HUDEP-2 (cell line): ENCODE measurements around the gene CDC42EP3.

Experiments
- DNase-seq, 76 experiments: peaks; one replicate each; lab custom pipeline; 2025; ENCODE audit not compliant: unreplicated experiment in 76 of 76; lab: John Stamatoyannopoulos, UW

The CDC42EP3 gene

DNA sequence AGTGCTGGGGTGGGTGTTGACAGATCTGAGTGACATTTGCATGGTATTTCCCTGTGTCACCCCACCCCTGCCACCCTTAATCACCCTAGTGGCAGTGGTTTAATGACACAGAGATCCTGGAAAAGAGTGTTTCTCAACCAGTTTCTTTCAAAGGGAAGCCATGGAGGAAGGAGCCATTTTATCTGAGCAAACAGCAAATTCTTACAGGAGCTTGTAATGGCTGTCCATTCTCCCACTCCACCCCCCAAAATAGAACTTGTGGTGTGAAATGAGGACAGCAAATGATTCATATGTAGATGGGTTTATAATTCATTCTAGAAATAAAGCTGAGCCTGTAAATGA, 51.5 kb downstream of the CDC42EP3 start:
- DNase-seq = no peak

DNA sequence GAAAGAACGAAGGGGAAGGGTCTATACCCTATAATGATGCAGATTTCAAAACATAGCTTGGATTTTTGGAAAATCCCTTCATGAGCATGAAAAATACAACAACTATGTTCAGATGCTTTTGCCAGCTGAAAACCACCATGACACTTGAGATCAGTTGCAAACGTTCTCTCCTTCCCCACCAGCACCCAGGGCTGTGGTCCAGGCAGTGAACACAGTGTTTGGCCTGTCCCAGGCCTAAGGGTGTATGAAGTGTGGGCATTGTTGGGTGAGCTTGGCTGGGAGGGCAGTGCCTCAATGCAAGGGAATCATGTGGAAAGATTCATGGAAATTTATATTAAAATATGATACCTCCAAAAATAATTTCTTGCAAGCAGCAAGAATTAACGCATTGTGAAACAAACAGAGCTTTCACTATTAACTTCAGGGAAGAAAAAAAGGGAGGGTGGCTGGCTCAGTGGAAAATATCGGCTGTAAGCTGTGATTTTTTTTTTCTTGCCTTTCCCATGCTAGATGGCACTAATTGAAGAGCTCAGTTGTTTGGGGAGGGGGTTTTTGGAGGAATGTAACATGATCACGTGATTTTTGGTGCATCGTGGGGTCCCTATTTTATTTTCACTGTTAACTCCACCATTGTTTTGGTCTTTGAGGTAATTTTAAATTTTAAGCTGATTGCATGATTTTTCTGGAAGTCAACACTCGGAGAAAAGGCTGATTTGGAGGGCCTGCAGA, 52.0 kb downstream of the CDC42EP3 start:
- no peak for DNase-seq

GRCh38 chr2:37618326-37618725, 53.1 kb downstream of the CDC42EP3 start:
- DNase-seq = no peak

- no peak for DNase-seq
Observed at GRCh38 chr2:37617119-37617892, 54.1 kb downstream of the CDC42EP3 start.

GRCh38 chr2:37616677-37617005, 54.8 kb downstream of the CDC42EP3 start:
- DNase-seq = no peak

GRCh38 chr2:37615804-37616676, 55.4 kb downstream of the CDC42EP3 start:
- DNase-seq = no peak

DNA sequence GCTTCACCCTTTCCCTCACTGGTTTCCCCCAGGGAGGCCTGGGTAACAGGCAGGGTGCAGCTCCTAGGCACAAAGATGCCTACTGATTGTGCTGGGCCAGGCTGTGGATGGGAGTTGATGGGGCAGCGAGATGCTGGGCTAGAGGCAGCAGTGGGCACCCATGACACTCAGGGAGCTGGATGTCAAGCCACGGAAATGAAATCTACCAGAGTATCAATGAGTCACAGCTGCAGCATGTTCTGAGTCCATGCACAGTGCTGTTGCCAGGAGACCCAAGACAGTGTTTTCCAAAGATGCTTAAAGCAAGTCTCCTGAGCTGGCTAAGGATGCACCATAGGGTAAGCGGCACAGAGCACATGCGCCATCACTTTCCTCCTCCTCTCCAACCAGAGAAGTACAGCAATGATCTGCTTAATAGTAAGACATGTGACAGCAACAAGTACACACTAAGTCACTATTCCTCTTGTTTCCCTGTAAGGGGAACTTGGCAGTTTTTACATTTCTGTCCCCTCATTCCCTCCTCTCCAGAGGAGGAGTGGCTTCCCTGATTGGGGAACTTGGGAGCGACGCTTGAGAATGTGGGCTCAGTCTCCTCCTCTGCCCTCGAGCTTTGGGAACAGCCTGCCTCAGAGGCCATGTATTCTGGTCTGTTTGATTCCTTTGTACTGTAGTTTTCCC, 57.2 kb downstream of the CDC42EP3 start:
- DNase-seq = no peak

GRCh38 chr2:37612382-37612781, 59.1 kb downstream of the CDC42EP3 start:
- DNase-seq = no peak

DNA sequence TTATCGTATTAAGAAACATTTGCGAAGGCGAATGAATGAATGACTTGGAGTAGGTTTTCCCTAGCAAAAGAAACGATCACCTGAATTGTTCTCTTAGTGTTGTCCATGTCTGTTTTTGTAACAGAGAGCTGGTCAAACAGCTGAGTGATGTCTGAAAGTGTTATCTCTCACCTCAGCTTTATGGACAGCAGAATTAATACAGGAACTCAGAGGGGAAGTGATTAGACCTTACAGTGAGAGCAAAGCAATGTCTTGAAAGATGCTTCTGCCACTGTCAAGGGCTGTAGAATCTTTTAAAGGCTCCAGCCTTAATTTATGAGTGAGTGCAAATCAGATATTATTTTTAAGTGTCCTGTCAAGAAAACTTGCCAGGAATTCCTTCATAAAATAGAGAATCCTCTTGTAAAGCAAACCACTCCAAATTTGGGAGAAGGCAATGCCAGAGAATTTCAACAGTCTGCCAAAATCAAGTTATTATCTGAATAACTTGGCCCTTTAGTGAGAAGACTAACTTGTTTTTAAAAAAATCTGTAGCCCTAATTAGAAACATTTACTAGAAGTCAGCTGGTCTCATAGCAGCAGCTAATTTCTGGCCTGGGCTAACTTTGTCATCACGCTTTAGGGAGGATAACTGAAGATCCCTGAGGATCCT, 60.7 kb downstream of the CDC42EP3 start:
- no peak for DNase-seq

DNA sequence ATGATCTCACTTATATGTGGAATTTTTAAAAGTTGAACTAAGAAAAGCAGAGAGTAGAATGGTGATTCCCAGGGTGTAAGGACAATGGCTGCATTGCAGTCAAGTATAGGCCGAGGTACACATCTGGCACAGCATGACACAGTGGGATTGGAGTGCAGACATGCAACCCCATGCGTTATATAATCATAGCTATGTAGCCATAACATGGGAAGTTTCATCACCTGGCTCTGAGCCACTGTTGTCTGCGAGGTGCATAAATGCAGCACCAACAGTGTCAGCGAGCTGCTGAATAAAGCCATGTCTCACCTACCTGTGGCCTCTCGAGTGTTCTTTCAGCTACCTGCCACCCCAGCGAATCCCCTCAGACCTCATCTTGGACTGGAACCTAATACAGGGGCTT, 61.7 kb downstream of the CDC42EP3 start:
- DNase-seq = no peak

DNA sequence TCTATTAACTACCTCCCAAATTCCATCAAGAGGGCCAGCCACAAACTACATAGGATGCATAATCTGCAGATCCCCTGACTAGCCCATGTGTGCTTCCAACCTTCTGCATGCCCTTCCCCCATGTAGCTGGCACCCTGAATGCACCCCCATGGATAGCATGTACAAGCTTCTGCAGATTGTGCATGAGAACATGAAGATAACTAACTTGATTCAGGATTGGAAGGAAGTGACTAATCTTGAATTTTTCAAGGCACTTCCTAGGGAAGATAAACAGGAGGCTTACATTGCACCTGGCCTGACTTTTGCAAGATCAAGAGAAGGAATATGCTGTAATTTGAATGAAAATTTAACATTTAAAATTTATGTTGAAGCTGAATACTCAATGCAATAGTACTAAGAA, 66.7 kb downstream of the CDC42EP3 start:
- no peak for DNase-seq

GRCh38 chr2:37602702-37603101, 68.7 kb downstream of the CDC42EP3 start:
- no peak for DNase-seq

DNA sequence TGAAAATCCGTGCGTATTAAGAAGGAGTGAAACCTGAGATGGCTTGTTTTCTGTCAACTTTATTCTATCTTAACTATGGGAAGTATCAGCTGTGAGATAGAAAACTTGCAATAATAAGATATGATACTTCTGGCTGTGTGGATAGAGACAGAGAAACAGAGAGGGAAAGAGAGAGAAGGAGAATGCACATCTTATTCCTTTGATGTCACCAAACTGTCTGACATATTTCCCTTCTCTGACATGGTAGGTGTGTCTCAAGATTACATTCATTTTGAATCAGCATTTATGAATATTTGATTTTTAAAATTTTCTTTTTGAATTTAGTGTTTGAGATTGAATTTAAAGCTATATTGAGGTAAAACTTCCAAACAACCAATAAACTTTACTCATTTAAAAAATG, 69.4 kb downstream of the CDC42EP3 start:
- DNase-seq = no peak

GRCh38 chr2:37601569-37601968, 69.9 kb downstream of the CDC42EP3 start:
- DNase-seq = no peak

DNA sequence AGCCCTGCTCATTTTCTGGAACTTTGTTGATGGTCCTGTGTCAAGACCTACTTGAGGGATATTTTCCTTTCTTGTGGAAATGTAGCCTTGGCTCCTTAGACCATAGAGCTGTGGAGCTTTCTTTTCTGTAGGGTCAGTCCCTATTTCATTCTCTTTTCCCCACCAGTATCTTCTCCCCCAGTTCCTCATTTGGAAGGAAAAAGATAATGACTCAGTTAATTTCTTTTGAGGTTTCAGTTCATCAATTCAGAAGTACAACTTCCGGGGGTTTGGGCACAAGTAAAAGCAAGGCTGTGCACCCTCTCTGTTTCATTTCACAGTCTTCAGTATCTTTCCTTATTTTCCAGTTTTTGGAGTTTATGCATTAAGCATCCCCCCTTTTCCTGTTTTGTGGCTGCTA, 70.7 kb downstream of the CDC42EP3 start:
- DNase-seq = no peak

- DNase-seq = no peak
Observed at GRCh38 chr2:37599688-37600525, 71.5 kb downstream of the CDC42EP3 start.

DNA sequence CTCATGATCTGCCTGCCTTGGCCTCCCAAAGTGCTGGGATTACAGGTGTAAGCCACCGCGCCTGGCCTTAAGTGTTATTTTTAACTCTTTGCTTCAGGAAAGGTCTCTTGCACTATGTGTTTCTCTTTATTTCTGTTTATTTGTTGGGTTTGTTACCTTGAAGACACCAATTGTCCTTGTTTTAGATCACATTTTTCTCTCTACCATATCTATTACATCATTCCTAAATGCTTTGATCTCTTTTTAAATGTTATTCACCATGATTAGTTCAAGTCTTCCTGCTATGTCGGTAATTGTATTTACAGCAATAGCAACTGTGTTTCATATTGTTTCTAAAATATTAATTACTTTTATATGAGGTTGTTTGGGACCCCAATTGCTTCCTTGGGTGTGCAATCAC, 77.7 kb downstream of the CDC42EP3 start:
- DNase-seq = no peak

- DNase-seq = no peak
Observed at GRCh38 chr2:37593024-37593423, 78.4 kb downstream of the CDC42EP3 start.
